A172 (cell line): Measurements from ENCODE around the gene HSF5. TPM values are rescaled to one million over a fixed set of nuclear protein-coding genes. Genes with fewer than 3 reads are reported as not detected.
"Not testable (repeated sequence)": the region's sequence is repeated elsewhere in the genome, so short reads cannot be mapped to it uniquely, and the experiment has no call there.

Experiments used
- DNase-seq: peaks from one replicate; pipeline ENCODE4 v3.0.0-alpha.2; 2015; ENCODE audit warnings: low spot score
- total RNA-seq: library from RNA; depleted of rRNA; stranded (reverse); fragments of >200 nt; shearing (Covaris generic); gene quantifications from 2 replicates; pipeline ENCODE4 v1.2.3, GENCODE V29; 2014

Gene HSF5
- total RNA-seq, 1 experiment from 2014 or later = not detected

GRCh38 chr17:58516644-58517377, 28.6 kb upstream of the HSF5 start:
- no peak for DNase-seq

DNA sequence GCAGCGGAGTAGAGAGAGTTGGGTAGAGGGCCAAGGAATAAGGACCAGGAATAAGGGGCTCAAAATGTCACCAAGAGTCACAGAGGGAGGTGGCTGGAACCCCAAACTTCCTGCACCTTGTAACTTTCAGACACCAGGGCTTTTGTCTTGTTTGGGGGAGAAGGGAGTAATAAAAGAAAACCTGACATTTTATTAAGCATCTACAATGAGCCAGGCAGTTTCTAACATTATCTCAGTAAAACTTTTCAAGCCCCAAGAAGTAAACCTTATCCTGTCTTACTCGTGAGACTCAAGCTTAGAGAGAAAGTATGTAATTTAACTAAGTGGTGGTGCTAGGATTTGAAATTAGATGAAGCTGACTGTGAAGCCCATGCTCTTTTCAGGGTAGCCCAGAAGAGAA, 27.1 kb upstream of the HSF5 start:
- DNase-seq = no peak

DNA sequence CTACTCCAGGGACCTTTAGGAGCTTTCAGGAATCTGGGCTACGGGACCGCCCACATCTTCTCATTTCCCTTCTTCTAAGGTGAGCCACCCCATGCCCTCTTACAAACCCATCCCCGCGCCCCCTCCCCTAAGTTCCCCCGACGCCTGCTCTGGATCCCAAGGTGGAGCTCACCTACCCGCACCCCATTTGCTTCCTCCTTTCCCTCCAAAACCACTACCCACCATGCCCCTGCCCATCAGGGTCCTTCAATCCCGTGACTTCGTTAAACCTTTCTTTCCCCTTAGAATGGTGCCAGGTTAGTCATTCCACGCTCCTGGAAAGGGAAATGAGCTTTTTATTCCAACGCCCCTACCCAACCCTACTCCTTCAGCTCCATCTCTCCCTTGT, 26.6 kb upstream of the HSF5 start:
- DNase-seq = no peak

GRCh38 chr17:58513965-58514769, 26.0 kb upstream of the HSF5 start, which contains the start of gene MTMR4:
Gene MTMR4, minus strand, starts transcription at chr17:58514638. Its CDS starts 231 bp downstream, at chr17:58514407.
- DNase-seq = peak; percentile 66

GRCh38 chr17:58513267-58513964, 25.2 kb upstream of the HSF5 start:
- DNase-seq = no peak

DNA sequence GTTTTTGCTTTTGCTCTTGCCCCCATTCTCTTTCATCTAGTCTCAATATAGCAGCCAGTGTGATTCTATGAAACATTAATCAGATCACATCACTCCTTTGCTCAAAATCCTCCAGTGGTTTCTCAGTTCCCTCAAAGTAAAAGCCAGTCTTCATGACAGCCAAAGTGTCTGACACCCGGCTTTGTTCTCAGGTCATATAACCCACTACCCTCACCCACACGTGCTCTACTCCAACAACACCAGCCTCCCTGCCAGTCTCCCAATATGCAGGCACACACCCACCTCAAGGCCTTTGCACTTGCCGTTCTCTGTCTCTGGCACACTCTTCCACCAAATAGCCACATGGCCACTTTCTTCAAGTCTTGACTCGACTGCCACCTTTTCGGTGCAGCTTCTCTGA, 21.9 kb upstream of the HSF5 start:
- no peak for DNase-seq

- DNase-seq = no peak
Measured at GRCh38 chr17:58508341-58509067, 20.3 kb upstream of the HSF5 start.

- no peak for DNase-seq
Measured at GRCh38 chr17:58507123-58507634, 19.0 kb upstream of the HSF5 start.

GRCh38 chr17:58506354-58507080, 18.3 kb upstream of the HSF5 start:
- no peak for DNase-seq

- no peak for DNase-seq
Measured at GRCh38 chr17:58504826-58505351, 16.7 kb upstream of the HSF5 start.

GRCh38 chr17:58503866-58504265, 15.7 kb upstream of the HSF5 start:
- DNase-seq = no peak

DNA sequence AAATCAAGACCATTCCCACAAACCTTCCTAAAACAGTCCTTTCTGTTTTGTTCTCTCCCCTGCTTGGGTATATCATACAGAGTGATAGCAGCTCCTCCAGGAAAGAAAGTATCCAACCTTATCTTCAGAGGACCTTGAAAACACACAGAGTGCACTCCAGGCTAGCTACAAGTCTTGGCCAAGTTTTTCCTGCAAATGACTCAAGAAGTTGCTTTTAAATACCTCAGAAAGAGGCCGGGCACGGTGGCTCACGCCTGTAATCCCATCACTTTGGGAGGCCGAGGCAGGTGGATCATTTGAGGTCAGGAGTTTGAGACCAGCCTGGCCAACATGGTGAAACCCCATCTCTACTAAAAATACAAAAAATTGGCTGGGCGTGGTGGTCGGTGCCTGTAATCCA, 14.9 kb upstream of the HSF5 start:
- not testable (repeated sequence) for DNase-seq

DNA sequence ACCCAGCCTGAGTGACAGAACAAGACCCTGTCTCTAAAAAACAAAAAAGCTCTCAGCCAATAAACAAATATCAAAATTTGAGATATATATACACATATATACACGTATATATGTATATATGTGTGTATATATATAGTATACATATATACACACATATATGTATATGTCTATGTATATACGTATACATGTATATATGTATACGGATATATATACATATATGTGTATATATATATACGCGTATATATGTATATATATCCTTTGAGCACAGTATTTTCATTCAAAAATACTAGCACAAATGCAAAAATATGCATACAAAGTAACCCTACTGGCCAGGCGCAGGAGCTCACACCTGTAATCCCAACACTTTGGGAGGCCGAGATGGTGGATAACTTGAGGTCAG, 13.2 kb upstream of the HSF5 start:
- no peak for DNase-seq

- DNase-seq = no peak
Measured at GRCh38 chr17:58498177-58498828, 10.1 kb upstream of the HSF5 start.

- DNase-seq = no peak
Measured at GRCh38 chr17:58493506-58493905, 5.3 kb upstream of the HSF5 start.

DNA sequence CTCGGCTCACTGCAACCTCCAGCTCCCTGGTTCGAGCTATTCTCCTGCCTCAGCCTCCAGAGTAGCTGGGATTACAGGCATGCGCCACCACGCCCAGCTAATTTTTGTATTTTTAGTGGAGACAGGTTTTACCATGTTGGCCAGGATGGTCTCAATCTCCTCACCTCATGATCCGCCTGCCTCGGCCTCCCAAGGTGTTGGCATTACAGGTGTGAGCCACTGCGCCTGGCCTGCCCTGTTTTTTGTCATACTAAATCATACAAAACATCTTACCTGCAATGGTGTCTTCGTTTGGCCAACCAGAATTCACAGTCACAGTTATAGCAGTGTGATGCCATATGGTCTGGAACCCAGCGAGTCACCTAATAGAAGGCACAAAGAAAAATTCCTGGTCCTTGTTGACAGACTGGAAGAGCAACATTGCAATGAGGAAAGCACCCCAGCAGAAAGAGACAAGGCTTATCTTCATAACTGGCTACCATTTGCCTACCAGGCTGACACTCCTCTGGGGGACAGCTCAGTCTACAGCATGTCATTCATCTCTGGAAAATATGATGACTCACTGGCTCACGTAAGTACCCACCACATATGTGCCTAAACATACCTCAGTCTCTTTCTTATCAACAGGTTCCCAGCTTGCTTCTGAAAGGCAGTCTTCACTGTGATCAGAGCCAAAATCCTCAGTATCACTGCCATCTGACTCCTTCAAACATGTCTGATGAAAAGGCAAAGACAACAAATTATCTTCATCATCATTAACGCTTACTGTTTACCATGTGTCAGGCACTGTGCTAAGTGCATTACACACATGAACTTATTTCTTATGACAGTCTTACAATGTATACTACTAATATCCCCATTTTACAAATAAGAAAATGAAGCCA, 4.3 kb upstream of the HSF5 start:
- no peak for DNase-seq

DNA sequence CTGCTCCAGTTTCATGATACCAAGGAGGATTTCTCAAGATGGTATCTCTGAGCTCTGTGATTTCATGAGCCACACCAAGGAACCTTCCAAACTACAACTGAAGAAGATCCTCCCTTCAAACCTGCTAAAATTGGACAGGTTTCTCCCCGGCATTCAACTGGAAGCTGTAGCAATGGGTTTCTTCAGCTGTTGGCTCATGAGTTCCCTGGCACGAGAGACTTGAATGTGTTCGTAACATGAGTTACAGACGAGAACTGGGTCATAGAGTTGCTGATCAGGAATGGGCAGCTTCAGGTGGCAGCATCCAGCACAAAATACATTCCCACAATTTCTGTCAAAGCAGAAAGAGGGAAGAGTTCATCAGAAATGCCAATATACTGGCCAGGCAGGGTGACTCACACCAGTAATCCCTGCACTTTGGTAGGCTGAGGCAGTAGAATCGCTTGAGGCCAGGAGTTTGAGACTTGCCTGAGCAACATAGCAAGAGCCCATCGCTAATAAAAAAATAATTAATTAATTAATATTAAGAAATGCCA, 3.4 kb upstream of the HSF5 start:
- no peak for DNase-seq

GRCh38 chr17:58488428-58488890, 251 bp upstream of the HSF5 start:
- DNase-seq = no peak

DNA sequence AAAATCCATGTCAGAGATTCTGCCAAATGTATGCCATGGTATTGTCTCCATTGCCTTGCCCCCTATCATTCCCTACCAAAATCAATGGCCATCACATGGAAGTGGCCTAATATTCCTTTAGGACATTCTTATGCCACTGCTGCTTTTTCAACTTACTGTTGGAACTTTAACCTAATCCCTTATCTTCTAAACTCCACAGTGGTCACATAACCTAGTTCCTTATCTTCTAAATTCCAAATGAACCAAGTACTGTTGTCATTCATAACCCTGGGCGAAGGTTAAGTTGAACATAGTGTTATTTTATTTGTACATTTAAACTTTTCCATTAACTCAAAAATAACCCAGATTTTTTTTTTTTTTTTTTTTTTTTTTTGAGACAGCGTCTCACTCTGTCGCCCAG, 3.6 kb downstream of the HSF5 start:
- DNase-seq = no peak
